ENCODE measurements around the gene CENPT.
"Not testable (repeated sequence)": the region's sequence is repeated elsewhere in the genome, so short reads cannot be mapped to it uniquely, and the experiment has no call there.

CENPT gene

DNA sequence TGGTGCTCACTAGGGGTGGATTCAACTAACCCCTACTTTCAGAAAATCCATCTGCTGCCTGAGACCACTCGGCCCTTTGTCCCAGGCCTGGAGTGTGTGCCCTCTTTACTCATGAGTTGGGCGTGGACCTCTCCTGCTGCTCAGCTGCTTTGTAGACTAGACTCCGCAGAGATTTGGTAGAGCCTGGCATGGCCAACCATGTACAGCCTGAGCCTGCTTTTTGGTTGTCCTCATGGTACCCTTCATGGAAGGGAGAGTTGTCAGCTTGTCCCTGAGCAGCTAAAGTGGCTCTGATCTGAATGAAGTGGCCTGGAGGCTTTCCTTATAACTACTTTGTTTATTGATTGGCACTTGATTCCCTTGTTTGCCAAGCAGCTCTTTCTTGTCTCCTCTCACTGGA lies 26.9 kb upstream of the CENPT start:
- DNase-seq = no peak

DNA sequence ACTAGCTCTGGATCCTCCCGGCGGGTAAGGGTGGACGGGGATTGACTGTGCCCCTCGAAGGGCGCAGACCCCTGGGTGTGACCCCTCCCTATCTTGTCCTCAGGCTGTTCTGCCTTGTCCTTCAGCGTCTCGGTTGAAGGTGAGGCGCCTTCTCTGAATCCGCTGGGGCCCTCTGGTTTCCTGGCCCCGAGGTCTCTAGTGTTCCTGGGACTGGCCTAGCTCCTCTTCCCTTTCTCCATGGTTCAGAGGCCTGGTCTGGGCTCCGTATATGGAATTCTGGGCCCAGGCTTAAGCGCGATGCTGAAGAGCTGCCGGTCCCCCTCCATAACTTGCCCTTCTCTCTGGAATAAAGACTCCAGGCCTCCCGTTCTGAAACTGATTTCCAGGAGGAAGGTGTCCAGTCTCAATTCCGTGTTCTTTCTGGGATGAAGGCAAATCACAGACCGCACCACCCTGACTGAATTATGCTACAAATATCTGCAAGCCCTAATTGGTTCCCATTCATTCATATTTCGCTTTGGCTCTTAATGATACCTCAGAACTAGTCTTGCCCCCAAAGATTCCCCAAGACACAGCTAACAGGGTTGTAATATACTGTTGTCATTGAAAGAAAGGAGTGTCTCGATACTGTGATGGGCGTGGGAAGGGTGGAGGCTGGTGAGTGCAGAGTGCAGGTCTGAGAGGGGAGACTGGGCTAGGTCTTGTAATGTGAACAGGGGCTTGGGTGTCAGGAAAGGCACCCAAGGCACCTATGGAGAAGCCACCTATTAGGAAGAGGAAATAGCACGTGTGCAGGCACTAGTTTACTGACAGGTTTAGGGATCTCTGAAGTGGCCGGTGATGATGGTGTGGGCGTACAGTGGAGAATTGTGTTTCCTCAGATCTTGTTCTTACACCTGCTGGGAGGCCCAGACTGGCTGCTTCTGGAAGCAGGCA lies 26.2 kb upstream of the CENPT start:
- no peak for DNase-seq

DNA sequence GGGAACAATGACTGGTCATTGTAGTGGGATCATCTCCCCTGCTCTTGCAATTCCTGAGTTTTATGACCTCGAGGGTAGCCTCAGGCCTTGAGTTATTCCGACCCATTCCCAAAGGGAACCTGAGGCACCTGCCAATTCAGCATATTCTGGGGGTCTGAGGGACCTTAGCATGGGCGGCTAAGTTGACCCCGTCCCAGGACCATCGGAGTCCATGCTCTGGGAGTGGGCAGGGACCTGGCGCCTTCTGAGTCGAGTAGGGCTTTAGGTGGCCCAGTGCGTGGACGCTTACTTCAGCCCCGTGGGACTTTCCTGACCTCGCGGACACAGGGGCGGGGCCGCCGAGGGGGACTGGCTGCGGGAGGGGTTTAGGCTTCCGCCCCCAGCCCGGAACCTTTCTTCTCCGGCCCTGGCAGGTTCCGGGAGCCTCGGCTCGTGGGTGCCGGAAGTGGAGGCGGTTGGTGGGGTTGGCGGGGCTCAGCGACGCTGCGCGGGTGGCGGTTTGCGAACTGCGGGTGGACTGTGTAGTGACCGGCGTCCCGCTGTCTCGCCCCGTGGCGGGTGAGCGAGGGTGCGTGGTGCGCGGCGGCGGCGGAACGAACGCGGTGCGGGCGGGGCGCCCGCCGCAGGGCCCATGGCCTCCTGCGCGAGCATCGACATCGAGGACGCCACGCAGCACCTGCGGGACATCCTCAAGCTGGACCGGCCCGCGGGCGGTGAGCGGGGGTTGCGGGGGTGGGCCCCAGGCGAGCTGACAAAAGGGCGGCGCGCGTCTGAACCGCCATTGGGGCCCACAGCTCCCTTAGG lies 25.3 kb upstream of the CENPT start, which contains the start of gene EDC4:
Gene EDC4, plus strand, starts transcription at position 422 of the 804 bp plus-strand sequence. Its CDS starts 210 bp downstream, at position 632.
- DNase-seq = peak; percentile 88

DNA sequence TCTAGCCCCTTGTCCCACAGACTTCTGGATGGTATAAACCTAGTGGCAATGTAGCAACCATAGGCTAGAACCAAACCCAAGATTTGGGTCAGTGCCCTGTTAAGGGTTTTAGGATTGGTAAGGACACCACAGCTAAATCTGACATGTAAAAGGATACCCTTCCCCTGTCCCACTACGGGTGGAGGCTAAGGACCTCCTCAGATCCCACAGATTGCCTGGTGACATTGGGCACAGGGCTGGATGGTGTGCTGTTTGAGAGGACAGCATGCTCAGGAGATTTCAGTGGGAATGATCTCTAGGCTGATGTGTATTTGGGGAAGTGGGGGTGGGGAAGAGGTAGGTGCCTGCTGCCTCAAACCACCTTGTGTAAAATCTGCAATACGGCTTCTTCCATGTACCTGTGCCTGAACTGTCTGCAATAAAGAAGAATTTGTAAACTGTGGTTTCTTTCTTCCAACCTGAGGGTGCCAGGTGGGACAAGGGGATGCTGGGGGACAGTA lies 24.7 kb upstream of the CENPT start:
- no peak for DNase-seq

DNA sequence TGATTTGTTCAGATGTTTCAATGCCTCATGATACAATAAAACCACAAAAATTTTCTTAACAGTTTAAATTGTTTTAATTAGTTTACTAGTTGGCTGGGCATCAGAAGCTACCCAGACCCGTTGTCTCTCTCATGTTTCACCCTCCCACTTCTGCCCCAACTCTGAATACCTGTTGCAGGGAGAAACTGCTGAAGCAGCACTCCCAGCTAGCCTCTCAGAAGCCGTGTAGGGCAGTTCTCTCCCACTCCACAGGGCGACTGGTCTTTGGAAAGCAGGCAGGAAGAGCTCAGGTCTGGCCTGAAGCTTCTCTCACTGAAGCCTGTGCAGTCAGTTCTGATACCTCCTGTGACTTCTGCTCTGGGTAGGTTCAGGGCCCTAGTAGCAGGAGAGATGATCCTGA lies 23.8 kb upstream of the CENPT start:
- no peak for DNase-seq

DNA sequence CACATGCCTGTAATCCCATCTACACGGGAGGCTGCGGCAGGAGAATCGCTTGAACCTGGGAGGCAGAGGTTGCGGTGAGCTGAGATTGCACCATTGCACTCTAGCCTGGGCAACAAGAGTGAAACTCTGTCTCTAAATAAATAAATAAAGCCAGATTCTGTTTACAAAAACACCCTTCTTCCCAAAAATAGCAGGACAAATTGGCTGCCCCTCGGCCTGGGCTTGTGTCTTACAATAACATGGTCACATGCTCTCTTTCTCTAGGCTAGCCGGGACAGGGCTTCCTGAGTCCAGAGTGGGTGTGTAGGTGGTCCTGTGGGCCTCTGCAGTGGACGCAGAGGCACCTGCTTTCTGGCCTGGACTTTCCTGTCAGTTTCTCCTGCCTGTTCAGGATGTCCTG lies 22.2 kb upstream of the CENPT start:
- no peak for DNase-seq

DNA sequence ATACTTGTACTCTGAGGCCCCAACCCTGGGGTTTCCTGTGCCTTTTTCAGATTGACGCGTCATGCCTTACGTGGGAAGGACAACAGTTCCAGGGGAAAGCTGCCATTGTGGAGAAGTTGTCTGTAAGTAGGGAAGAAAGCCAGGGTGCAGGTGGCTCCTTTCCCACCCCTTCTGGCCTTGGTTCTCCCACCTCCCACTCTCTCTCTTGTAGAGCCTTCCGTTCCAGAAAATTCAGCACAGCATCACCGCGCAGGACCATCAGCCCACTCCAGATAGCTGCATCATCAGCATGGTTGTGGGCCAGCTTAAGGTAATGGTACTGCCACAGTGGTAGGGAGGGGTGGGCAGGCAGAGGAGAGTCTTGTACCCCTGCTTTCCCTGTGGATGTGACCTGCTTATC lies 20.8 kb upstream of the CENPT start:
- no peak for DNase-seq

DNA sequence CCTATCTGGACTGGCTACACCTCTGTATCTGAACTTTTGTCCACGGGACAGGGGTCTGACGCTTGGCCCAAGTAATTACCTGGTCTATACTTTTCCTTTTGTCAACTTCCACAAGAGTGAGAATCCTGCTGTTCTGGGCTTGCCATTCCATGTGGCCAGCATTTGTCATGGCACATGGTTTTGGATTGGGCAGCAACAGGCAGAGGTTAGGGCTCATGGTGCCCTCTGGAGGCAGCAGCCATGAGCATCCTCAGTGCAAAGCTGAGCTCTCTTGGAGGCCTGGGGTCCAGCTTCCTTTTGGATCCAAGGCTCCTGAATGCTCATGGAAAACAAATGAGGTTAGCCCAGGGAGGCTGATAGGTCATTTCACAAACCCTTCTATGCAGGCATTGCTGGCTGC lies 17.8 kb upstream of the CENPT start:
- no peak for DNase-seq

DNA sequence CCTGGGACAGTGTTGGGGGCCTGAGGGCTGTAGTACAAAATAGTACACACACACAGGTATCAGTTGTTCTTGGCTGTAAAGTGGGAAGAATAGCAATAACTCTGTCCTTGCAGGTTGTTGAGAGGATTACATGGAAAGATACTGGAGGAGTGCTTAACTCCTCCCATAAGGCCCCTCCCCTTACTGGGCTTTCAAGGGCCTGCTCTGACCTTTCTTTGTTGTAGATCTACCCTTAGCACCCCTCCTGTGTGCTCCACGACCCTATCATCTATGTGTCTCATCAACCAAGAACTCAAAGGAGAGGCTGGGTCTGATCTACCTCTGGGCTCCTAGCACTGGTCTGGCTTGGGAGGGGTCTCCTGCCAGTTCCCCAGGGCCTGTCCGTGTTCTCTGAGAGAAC lies 17.1 kb upstream of the CENPT start:
- DNase-seq = no peak

DNA sequence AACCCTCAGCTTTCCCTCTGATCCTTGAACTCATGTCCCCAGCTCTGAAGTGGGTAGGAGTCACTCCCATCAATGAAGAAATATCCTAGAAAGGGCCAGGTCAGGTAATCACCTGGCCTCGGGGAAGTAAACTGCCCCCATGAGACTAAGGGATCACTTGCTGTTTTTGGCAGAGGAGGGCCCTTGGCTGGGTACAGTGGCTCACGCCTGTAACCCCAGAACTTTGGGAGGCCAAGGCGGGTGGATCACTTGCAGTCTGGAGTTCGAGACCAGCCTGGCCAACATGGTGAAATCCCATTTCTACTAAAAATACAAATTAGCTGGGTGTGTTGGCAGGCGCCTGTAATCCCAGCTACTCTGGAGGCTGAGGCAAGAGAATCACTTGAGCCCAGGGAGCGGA lies 16.6 kb upstream of the CENPT start:
- DNase-seq = not testable (repeated sequence)

DNA sequence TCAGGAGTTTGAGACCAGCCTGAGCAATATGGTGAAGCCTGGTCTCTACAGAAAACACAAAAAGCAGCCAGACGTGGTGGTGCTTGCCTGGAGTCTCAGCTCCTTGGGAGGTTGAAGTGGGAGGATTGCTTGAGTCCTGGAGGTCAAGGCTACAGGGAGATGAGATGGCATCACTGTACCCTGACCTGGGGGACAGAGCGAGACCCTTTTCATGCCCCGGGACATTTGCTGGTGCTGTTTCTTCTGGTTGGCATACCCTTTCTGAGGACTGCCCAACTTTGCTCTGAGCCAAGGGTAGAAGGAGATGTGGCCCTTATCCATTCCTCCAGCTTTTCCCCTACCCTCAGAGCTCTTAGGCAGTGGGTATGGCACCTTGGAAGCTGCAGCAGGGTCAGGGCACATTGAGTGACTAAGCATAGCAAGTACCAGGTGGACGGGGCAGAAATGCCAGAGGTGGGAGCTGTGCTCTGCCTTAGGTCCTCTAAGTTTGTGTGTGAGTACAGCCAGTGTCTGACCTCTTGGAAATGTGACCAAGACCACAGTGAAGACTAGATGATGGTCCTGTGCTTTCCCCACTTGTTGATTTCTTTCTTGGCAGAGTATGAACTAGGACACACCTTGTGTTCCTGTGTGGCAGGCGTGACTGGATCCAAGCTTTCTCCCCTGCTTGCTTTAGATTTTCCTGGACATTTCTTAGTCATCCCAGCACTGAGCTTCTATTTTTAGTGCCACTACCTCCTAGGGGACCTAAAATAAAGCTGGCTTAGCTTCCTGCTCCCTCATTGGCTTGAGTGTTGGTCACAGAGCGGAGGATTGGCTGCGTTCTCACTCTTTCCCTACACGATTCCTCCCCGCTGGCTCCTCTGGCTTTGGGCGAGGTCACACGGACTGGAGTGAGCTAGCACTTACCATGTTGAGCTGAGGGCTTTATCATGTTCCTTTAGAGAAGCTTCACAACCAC lies 15.4 kb upstream of the CENPT start:
- no peak for DNase-seq

DNA sequence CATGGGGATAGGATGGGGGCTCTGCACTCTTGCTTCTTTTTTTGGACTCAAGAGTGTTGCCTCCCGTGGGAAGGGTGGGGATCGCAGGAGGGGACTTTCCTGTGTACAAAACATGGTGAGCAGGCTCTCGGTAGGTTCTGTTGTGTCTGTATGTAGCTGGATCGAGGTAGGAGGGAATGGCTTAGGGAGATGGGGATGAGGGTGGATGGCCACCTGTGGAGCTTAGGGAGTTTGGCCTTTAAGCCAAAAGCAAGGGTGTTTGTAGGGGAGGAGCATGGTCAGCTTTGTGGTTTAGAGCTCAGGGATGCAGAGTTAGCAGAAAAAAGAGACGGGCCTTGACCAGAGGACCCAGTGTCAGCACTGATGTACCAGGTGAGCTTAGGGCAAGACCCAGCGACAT lies 14.4 kb upstream of the CENPT start:
- DNase-seq = no peak

DNA sequence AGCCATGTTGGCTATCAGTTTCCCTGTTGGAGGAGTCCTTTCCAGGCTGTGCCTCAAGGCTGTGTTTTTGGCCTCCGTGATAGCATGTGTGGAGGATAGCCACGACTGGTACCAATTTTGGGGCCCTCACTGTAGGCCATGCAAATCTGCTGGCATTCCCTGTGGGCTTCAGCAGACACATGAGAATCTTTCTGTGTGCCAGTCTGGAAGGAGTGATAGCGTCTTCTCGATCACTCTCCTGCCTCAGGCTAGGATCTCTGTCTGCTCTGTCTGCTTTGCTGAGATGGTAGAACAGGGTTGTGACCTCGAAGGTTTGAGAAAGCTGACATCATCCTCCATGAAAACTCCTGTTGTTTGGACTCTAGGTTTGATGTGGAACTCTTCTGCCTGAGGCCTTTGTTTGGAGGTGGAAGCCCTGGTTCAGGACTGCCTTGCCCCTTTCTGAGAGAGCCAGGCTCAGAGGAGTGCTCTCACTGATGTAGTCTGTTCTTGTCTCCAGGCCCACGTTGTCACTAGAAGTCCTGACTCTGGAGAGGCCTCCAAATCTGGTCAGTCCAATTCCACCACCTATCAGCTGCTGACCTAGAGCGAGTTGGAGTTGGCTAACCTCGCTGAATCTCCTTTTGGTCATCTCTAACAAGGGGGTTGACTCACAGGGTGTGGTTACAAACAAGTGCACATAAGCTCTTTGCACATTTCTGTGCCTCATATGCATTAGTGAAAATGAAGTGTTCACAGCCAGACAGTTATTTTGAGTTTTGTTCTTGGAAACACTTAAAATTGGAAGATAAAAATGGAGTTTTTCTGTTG lies 13.3 kb upstream of the CENPT start:
- no peak for DNase-seq

DNA sequence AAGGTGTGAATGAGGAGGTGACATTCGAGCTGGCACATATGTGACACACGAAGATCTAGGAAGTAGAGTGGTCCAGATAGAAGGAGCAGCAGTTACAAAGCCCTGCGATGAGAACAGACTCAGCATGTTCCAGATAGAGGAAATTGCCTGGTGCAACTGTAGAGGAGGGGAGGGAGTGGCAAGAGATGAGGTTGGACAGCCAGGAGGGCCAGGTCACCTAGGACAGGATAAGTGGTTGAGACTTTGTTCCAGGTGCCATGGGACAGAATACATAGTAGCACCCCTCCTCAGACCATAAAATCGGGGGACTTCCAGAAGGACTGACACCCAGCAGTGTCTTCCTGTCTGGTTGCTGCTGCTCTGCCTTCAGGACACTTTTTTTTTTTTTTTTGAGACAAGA lies 11.0 kb upstream of the CENPT start:
- DNase-seq = no peak

DNA sequence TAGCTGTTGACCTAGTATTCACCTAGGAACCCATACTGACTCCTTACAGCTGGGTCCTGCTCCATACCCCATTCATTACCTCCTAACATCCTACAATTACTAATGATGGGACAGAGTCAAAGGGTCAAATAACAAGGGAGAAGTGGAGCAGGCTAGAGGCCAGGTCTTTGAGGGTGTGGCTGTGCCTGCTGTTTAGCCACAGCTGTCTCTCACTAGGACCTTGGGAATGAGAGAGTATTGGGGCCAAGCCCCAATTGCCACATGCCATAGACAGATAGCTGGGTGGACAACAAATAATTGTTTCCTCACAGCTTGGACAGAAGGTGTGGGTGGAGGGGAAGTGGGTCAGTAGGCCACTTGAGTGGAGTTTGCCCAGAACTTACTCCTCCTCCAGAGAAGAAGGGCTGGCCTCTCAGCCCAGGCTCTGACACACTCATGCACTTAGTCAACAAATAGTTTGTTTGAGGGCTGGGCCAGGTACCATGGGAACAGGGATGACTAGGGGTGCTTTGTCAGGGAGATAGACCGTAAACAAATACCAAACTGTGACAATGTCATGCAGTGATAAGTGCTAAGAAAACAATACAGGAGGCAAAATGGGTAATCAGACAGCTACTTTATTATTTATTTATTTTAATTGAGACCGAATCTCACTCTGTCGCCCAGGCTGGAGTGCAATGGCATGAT lies 10.2 kb upstream of the CENPT start:
- DNase-seq = peak; percentile 33

DNA sequence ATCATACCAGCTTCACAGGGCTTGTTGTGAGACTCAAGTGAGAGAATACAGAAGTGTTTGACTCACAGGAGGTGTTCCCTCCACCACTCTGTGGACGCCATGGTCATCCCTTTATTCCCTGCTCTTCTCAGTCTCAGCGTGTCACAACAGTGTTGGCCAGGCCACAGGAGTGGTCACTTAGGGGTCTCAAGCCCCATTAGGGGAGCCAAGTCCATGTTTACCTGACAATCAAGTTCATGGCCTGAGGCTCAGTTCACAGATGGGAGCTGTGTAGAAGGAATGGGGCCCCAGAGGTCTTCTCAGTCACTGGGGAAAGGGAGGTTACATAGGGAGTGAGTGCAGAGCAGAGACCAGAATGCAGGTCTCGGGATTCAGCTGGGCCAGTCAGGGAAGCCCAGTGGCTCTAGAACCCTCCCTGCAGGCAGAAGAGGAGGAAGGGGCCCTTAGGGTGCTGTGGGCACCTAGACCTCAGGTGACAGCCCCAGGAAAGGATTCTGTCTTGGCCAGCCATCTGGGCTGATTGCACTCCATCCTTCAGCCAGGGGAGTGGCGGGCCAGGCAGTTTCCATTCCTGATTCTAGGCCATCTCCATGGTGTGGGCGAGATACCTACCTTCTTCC lies 9.5 kb upstream of the CENPT start:
- no peak for DNase-seq

DNA sequence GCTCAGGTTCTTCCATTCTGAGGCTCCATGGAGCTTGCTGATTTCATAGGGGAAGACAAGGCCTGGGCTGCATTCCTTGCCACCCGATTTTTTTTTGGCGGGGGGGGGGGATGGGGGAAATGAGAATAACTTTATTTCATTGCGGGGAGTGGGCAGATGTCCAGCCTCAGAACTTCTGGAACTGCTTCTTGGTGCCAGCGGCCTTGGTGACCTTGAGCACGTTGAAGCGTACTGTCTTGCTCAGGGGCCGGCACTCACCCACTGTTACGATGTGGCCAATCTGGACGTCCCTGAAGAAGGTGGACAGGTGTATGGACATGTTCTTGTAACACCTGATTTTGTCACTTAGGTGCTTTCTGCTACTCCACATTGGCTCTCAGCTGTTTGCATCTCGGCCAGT lies 8.3 kb upstream of the CENPT start:
- no peak for DNase-seq

DNA sequence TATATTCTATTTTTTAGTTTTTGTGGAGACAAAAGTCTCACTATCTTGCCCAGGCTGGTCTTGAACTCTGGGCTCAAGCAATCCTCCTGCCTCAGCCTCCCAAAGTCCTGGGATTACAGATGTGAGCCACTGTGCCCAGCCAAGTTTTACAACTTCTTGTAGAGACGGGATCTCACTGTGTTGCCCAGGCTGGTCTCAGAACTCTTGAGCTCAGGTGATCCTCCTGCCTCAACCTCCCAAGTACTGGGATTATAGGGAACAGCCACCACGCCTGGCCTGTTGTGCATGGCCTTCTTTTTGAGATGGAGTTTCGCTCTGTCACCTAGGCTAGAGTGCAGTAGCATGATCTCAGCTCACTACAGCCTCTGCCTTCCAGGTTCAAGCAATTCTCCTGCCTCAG lies 6.2 kb upstream of the CENPT start:
- no peak for DNase-seq

DNA sequence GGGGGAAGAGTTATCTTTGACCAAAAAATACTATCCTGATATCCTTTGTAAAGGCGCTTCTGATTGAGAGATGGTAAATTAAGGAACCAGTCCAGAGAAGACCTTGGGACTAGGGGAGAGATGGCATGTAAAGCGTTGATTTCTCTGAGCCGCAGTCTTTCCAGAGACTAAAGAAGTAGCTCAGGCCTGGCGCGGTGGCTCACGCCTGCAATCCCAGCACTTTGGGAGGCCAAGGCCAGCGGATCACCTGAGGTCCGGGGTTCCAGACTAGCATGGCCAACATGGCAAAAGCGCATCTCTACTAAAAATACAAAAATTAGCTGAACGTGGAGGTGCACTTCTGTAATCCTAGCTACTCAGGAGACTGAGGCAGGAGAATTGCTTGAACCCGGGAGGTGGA lies 625 bp upstream of the CENPT start:
- DNase-seq = no peak

DNA sequence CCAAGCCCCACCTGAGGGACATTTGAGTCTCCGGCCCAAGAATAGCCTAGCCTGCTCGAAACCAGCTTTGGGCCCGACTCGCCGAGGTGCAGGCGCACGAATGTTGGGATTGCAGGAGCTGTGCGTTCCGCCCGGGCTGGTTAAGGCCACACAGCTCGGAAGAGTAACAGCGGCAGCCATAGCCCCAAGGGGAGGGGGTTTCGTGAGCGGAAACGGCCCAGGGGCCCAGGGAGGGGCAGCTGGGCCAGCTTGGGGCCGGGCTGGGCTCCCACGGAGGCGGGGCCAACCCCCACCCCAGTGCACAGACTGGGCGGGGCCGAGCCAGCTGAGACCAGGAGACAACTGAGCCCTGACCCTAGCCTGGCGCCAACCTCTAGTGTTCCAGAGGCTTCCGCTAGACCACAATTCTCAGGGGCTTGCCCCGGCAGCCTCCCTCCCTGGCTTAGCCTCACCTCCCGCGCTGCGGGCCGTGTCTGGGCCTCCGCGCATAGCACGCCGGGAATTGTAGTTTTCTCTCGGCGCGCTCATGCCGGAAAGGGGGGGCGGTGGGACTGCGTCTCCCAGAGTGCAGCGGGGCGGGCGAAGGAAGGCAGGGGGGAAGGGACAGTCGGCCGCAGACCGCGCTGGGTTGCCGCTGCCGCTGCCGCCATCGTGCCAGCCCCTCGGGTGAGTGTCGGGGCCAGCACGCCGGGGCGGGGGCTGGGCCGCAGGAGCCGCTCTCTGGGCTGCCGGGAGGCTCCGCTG lies 1.0 kb downstream of the CENPT start, which contains the start of gene NUTF2:
Gene NUTF2, plus strand, starts transcription at position 614 of the 744 bp plus-strand sequence. CDS start 18,198 bp downstream, outside the sequence.
- DNase-seq = peak; percentile 96

Measured in stimulated activated CD4-positive, alpha-beta T cell treated with anti-CD3 and anti-CD28 coated beads, Interleukin-4, amount 100 ng/mL, for 24 hours (primary cell).